ENCODE results near the gene SIPA1L3.

SIPA1L3 gene

GRCh38 chr19:38082256-38083118, 175.5 kb downstream of the SIPA1L3 start:
- H4K20me1 ChIP-seq (ENCODE audit: insufficient read depth, low read length), result no peaks in the 10 kb centered on the region
- H3K9me3 ChIP-seq (replicated peaks; ENCODE audit: insufficient read depth, low read length), result no peaks in the 10 kb centered on the region
- H3K9me2 ChIP-seq (replicated peaks; ENCODE audit: insufficient read depth, low read length), result no peaks in the 10 kb centered on the region
- no peaks in the 10 kb centered on the region for H3K79me2 ChIP-seq (ENCODE audit: low read length)
- H3F3A ChIP-seq (ENCODE audit: insufficient read depth, low read length), result no peaks in the 10 kb centered on the region
- no peaks in the 10 kb centered on the region for H3K27me3 ChIP-seq (replicated peaks; ENCODE audit: insufficient read depth, low read length)
- no peak overlapping the region for H3K9ac ChIP-seq (ENCODE audit: low read length)
- no peaks in the 10 kb centered on the region for H3K36me3 ChIP-seq (replicated peaks; ENCODE audit: insufficient read depth, low read length)
- H3K4me3 ChIP-seq (ENCODE audit: low read length), result no peak overlapping the region
- H3K27ac ChIP-seq (ENCODE audit: low read length), result no peak overlapping the region
- H3K4me2 ChIP-seq (ENCODE audit: low read depth, low read length), result no peak overlapping the region
- DNase-seq, result no peak
- no peak overlapping the region for H2AFZ ChIP-seq (ENCODE audit: low read length)
- TF ChIP-seq EZH2 (optimal IDR thresholded peaks at IDR 0.05; ENCODE audit: low read depth, low read length) (no peak), EZH2phosphoT487 (IDR thresholded peaks at IDR 0.05; ENCODE audit: low read length) (no peak)
- TF ChIP-seq, protein P1, sequence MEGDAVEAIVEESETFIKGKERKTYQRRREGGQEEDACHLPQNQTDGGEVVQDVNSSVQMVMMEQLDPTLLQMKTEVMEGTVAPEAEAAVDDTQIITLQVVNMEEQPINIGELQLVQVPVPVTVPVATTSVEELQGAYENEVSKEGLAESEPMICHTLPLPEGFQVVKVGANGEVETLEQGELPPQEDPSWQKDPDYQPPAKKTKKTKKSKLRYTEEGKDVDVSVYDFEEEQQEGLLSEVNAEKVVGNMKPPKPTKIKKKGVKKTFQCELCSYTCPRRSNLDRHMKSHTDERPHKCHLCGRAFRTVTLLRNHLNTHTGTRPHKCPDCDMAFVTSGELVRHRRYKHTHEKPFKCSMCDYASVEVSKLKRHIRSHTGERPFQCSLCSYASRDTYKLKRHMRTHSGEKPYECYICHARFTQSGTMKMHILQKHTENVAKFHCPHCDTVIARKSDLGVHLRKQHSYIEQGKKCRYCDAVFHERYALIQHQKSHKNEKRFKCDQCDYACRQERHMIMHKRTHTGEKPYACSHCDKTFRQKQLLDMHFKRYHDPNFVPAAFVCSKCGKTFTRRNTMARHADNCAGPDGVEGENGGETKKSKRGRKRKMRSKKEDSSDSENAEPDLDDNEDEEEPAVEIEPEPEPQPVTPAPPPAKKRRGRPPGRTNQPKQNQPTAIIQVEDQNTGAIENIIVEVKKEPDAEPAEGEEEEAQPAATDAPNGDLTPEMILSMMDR (IDR thresholded peaks at IDR 0.05; ENCODE audit: low read length), result no peak
- peaks cover 9% of the 10 kb centered on the region for H3K4me1 ChIP-seq (ENCODE audit: low read length)

DNA sequence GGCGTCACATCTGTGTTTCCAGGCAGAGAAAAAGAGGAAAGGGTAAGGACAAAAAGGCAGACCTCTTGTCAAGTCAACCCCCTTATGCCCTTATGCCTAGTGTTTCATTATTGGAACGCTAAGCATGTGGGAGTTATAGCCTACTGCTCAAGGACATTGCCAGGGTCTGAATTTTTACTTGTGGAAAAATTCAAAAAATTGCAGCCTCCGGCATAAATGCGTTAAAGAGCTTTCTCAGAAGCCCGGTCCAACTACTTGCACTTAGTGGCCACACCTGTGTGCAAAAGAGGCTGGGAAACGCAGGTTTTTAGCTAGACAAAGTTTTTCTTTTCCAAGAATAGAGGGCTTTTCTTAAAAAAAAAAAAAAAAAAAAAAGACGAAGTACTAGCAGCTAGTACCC, 177.2 kb downstream of the SIPA1L3 start:
- Histone ChIP-seq H3K79me2 (ENCODE audit: low read length) (no peaks in the 10 kb centered on the region), H3K36me3 (replicated peaks; ENCODE audit: insufficient read depth, low read length) (no peaks in the 10 kb centered on the region), H3F3A (ENCODE audit: insufficient read depth, low read length) (no peaks in the 10 kb centered on the region), H4K20me1 (ENCODE audit: insufficient read depth, low read length) (no peaks in the 10 kb centered on the region), H3K27me3 (replicated peaks; ENCODE audit: insufficient read depth, low read length) (no peaks in the 10 kb centered on the region), H3K27ac (ENCODE audit: low read length) (no peak overlapping the region), H3K4me3 (ENCODE audit: low read length) (no peak overlapping the region), H3K4me2 (ENCODE audit: low read depth, low read length) (no peak overlapping the region), H3K9me2 (replicated peaks; ENCODE audit: insufficient read depth, low read length) (no peaks in the 10 kb centered on the region), H3K9me3 (replicated peaks; ENCODE audit: insufficient read depth, low read length) (no peaks in the 10 kb centered on the region), H3K9ac (ENCODE audit: low read length) (no peak overlapping the region), H3K4me1 (ENCODE audit: low read length) (peaks cover 9% of the 10 kb centered on the region), H2AFZ (ENCODE audit: low read length) (no peak overlapping the region)
- no peak for DNase-seq
- no peak for TF ChIP-seq EZH2 (optimal IDR thresholded peaks at IDR 0.05; ENCODE audit: low read depth, low read length)
- TF ChIP-seq, protein P1 (IDR thresholded peaks at IDR 0.05; ENCODE audit: low read length), result no peak
- TF ChIP-seq EZH2phosphoT487 (IDR thresholded peaks at IDR 0.05; ENCODE audit: low read length), result no peak

- TF ChIP-seq EZH2 (optimal IDR thresholded peaks at IDR 0.05; ENCODE audit: low read depth, low read length) (no peak), EZH2phosphoT487 (IDR thresholded peaks at IDR 0.05; ENCODE audit: low read length) (no peak)
- TF ChIP-seq, protein P1 (IDR thresholded peaks at IDR 0.05; ENCODE audit: low read length), result no peak
- Histone ChIP-seq H3K4me3 (ENCODE audit: low read length) (no peak overlapping the region), H3F3A (ENCODE audit: insufficient read depth, low read length) (no peaks in the 10 kb centered on the region), H3K27me3 (replicated peaks; ENCODE audit: insufficient read depth, low read length) (no peaks in the 10 kb centered on the region), H3K79me2 (ENCODE audit: low read length) (no peaks in the 10 kb centered on the region), H3K9me3 (replicated peaks; ENCODE audit: insufficient read depth, low read length) (no peaks in the 10 kb centered on the region), H3K36me3 (replicated peaks; ENCODE audit: insufficient read depth, low read length) (no peaks in the 10 kb centered on the region), H3K4me2 (ENCODE audit: low read depth, low read length) (no peak overlapping the region), H4K20me1 (ENCODE audit: insufficient read depth, low read length) (no peaks in the 10 kb centered on the region), H2AFZ (ENCODE audit: low read length) (no peak overlapping the region), H3K4me1 (ENCODE audit: low read length) (no peaks in the 10 kb centered on the region), H3K27ac (ENCODE audit: low read length) (no peak overlapping the region), H3K9me2 (replicated peaks; ENCODE audit: insufficient read depth, low read length) (no peaks in the 10 kb centered on the region), H3K9ac (ENCODE audit: low read length) (no peak overlapping the region)
- DNase-seq, result no peak
Observed at GRCh38 chr19:38089440-38089839, 182.4 kb downstream of the SIPA1L3 start.
